NCI-H82 (cell line): Measurements from ENCODE around the gene BMP7.
"Not testable (repeated sequence)": the region's sequence is repeated elsewhere in the genome, so short reads cannot be mapped to it uniquely, and the experiment has no call there.

Source experiments
- DNase-seq: peaks from one replicate; lab custom pipeline; 2025; lab: John Stamatoyannopoulos, UW

The BMP7 gene

GRCh38 chr20:57265336-57265996, 975 bp downstream of the BMP7 start:
- no peak for DNase-seq

GRCh38 chr20:57264908-57265335, 1.5 kb downstream of the BMP7 start:
- DNase-seq, result not testable (repeated sequence)

DNA sequence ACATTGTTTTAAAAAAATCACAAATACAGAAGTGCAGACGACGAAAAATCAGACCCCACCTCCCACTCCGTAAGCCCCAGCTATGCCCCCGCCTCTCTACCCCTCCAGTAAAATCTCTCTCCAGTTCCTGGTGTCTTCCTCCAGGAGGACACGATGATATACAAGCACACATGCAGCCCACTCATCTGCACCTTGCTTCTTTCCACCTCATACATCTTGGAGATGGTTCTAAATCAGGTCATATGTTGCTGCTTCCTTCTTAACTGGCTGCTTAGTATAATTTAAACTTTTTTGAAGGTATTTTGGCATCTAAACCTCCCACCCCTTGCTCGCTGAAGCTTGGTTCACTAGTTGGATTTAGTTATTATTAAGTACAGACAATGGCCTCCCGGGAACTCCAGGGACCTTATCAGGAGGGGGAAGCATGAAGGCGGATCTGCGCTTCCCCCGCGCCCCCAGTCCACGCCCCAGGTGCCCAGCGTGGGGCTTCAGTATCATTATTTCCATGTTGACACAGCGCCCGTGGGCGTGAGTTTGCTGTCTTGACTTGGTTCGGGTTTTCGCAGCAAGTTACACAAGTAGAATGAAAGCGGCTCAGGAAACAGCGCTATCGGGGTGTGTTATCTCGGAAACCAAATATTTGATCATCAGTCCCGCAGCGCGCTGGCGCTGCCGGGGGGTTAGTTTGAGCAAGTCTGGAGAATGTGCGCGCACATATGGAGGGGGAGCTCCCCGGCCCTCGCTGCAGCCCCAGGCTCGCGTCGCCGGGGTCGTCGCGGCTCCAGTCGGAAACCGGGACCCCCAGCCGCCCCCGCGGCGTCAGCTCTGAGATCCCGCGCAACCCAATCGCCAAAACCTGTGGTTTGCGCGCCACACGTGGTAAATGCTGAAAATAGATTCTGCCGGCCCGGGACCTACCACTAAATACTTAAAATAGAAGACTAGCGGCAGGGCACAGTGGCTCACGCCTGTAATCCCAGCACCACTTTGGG, 2.3 kb downstream of the BMP7 start:
- DNase-seq, result no peak

- no peak for DNase-seq
Observed at GRCh38 chr20:57262784-57263609, 3.4 kb downstream of the BMP7 start.

GRCh38 chr20:57262301-57262700, 4.1 kb downstream of the BMP7 start:
- no peak for DNase-seq

DNA sequence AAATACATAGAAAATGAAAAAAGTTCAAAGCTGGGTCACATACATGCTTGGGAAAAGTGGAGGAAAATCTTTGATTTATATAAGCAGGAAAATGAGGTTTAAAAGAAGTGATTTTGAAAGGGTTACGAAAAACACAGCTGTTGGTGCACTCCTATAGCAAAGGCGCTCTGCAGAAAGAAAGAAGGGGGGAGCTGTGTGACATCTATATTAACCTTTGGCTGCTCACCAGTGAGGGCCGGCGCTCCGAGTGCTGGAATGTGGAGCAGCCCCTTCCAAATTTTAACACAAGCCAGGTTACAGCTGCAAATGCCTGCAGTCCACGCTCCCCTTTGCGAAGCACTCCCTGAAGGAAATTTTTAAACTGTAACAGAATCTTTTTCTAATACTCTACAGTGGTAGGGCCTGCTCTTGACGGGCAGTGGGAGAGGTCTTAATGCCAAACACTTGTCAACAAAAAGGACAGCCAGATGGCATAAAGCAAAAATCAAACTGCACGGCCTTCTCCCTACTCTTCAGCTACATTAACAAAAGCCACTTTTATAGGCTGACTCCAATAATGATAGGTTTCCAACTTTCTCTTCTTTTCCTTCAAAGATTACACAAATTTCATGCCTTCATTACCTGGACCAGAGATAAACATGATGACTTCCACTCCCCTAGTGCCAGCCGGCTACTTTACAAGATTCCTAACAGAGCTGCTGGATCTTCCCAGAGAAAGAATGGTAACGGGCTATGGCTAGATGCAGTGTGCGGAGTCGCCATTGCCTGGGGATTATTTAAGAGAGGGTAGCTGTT, 4.8 kb downstream of the BMP7 start:
- DNase-seq, result no peak

DNA sequence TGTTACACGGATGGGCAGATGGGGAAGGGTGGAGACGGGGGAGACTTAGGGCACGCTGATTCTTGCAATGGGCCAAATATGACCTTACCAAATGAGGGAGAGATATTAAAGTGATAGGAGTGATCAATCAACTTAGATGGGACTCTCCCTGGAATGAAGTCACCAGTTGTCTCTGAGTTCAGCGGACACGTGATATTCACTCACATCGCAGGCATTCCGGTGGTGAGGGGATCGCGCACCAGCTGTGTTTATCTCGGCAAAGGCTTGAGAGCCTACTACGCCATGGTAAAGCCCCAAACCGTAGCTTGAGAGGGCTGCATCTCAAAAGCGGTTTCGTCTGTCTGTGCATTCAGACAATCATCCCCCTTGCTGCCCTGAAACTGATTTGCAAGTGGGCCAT, 5.5 kb downstream of the BMP7 start:
- peak; percentile 33 for DNase-seq

DNA sequence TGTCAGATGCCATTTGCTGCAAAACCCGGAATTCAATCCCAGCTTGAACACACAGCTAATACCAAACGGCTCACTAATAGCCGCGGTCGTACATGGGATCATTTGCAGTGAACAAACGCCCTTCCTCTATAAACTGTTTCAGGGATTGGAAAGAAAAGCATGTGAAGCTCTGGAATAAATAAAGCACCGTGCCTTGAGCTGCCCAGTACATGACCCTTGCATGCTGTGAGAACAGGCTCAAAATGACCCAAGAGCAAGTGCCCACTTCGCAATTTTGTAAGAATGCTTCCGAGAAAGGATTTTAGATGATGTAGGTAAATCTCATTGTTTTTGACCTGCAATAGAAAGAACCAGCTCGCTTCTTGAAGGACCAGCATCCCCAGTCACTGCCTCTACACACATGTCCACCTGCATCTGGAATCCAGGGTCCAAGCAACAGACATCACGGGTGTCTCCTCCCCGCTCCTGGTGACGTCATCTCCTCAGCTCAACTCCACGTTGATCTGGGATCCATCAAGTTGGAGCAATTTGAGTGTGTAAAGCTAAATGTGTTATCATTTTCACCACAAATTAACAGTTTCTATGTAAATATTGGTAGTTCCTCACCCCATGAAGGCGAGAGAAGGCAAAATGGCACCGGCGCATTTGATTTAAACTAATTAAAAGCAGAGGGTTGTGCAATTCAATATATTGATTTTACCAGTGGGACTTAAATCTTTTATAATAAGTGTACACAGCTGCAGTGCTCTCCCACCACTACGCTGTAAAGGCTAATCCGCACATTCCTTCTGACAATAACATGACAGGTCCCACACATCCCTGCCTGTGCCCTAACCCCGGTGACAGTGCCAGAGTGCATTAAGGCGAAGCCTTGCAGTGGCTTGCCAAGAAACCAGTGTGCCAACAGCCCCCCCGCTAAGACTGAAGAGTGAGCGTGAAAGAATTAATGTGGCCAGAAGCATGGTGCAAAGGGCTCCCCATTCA, 6.2 kb downstream of the BMP7 start:
- DNase-seq, result peak; percentile 55

DNA sequence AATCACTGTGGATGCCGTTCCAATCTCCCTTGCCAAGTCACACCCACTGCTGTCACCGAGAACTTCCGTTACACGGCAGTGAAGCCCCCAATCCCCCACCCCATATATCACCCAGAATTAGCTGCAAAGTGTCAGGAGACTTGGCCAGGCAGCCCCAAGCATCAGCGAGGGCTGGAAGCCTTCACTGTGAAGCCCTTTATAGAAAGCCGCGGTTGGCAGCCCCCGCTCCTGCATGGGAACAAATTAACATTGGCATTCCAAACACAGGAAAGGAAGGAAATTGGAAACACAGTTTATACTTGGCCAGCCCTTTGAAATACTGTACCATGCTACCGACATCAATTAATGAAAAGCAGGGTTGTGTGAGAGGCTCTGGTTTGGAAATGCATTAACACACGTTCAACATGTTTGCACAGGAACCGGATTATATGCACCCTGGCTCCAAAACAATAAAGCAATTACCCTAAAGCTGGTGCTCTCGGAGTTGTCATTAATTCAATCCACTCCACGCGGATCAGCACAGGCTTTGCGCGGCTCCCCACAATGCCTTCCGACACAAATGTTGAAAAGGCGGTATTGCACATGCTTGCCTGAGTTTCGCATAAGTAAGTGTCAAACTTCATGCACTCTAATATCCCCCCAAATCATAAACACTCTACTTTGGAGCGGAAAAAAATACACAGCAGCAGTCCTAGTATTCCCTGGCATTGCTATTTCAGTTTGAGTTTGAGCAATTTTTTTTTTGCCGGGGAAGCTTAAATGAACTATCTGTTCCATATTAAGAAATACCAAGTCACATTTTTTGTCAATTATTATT, 7.1 kb downstream of the BMP7 start:
- peak; percentile 79 for DNase-seq

GRCh38 chr20:57257701-57258453, 8.6 kb downstream of the BMP7 start:
- DNase-seq, result no peak

GRCh38 chr20:57256908-57257307, 9.5 kb downstream of the BMP7 start:
- no peak for DNase-seq

GRCh38 chr20:57256205-57256604, 10.2 kb downstream of the BMP7 start:
- no peak for DNase-seq

DNA sequence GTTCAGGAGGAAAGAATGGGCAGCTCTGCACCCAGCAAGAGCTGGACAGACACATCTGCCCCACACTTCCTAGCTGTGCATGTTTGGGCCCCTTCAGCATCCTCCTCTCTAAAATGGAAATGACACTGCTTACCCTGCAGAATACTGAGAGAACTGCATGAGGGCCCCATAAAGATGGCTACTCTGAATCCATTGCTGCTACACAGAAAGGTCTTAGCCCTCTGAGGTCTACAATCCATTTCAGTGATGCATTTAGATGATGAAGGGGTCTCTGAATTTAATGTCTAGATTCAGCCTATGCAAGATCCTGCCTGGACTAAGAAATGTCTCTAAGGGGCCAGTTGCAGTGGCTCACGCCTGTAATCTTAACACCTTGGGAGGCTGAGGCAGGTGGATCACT, 11.3 kb downstream of the BMP7 start:
- DNase-seq, result no peak

DNA sequence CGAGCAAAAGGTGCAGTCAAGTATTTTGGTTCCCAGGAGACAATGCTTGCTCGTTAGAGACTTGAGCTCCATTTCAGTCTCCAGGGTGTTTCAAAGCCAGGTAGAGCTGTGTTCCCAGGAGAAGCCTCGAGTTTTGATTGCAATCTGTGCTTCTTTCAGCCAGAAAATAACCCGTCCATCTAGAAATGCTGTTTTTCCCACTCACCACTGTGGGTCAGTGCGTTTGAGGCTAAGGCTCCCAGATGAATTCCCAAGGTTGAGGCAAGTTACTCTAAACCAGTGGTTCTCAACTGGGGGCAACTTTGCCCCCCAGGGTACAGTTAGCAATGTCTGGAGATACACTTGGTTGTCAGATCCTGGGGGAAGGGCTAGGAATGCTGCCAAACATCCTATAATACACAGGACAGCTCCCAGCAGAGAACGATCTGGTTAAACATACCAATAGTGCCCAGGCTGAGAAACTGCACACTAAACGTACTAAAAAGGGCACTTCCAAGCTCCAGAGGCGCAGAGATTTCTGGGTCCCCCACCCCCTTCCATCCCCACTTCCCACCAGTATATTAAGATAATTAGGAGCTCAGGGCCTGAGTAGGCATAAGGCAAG, 13.8 kb downstream of the BMP7 start:
- no peak for DNase-seq

DNA sequence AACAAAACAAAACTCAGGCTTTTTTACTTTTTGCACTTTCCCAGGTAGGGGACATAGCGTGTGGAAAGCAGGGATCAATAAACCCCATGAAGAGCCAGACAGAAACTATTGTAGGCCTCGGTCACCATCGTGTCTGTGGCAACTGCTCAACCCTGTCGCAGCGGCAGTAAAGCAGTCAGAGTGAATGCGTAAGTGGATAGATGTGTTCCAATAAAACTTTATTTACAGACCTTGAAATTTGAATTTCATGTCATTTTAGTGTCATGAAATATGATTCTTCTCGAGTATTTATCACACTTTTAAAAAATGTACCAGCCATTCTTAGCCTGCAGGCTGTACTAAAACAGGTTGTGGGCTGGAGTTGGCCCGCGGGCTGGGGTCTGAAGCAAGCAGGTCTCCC, 14.5 kb downstream of the BMP7 start:
- no peak for DNase-seq

- DNase-seq, result no peak
Observed at GRCh38 chr20:57251344-57251743, 15.1 kb downstream of the BMP7 start.

DNA sequence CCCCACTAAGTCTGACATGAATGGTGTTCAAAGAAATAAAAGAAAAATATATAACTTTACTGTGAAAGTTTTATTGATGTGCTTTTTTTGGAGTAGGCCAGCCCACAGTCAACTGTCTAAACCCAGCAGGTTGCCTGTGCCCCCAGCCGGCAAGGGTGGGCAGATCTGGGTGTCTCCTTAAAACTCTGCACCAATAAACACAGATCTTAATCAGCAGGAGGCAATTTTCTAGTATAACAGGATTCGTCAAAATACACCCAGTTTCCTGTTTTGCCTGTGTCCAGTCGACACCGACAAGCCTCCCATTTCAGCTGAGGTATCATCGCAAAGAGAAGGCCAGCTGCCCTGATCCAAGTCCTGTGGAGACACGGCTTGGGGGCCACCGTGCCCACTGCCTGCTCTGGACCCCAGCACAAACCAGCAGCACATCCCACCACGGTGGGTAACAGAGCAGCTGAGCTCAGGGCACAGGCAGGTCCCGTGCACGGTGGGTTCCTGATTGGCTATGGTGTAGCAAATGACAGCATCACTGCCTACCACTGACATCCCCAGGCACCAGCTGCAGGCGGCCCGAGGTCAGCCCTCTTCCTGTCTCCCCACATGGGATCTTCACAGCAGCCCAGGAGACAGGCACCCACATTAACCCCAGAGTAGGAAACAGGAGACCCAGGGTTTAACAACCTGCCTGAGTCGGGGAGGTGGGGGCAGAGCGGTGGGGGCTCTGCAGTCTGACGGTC, 15.7 kb downstream of the BMP7 start:
- no peak for DNase-seq

GRCh38 chr20:57249772-57250171, 16.7 kb downstream of the BMP7 start:
- DNase-seq, result no peak
